CD14-positive monocyte (primary cell): ENCODE measurements around the gene PHF10. TPM values are rescaled to one million over a fixed set of nuclear protein-coding genes. Genes with fewer than 3 reads are reported as not detected.

Experiments used
- DNase-seq, 3 donors: peaks; one replicate each; pipeline ENCODE4 v3.0.0-alpha.2; 2011 to 2022
- H2AFZ ChIP-seq: 2 replicates; pipeline ENCODE4 v1.6.0; 2012; ENCODE audit warnings: mild to moderate bottlenecking, low read depth, low read length, inconsistent platforms; ENCODE audit not compliant: insufficient read depth, poor library complexity, severe bottlenecking
- H3K27ac ChIP-seq, 2 donors: 1 replicate in 1 of 2; 2 replicates in 1 of 2; pipeline ENCODE4 v1.5.1; 2012 to 2013; ENCODE audit warnings: low read length in 2 of 2, control low read depth in 1 of 2, inconsistent platforms in 1 of 2, low read depth in 1 of 2, mild to moderate bottlenecking in 1 of 2
- H3K27me3 ChIP-seq, 2 donors: one replicate each; pipeline versions ENCODE4 v1.6.0 to v1.6.1; 2011 to 2013; ENCODE audit warnings: low read length in 2 of 2; ENCODE audit not compliant: control insufficient read depth in 2 of 2, insufficient read depth in 2 of 2
- H3K36me3 ChIP-seq, 2 donors: replicated peaks in 1 of 2; 1 replicate in 1 of 2; 2 replicates in 1 of 2; pipeline versions ENCODE4 v1.5.1 to v1.6.1; 2012 to 2013; ENCODE audit warnings: low read length in 2 of 2, control low read depth in 1 of 2, inconsistent platforms in 1 of 2, mild to moderate bottlenecking in 1 of 2; ENCODE audit not compliant: insufficient read depth in 2 of 2, control insufficient read depth in 1 of 2
- H3K4me1 ChIP-seq, 2 donors: 1 replicate in 1 of 2; 2 replicates in 1 of 2; pipeline versions ENCODE4 v1.5.1 to v1.6.1; 2012 to 2013; ENCODE audit warnings: low read length in 2 of 2, control low read depth in 1 of 2, inconsistent platforms in 1 of 2, mild to moderate bottlenecking in 1 of 2, moderate library complexity in 1 of 2; ENCODE audit not compliant: insufficient read depth in 2 of 2, control insufficient read depth in 1 of 2
- H3K4me2 ChIP-seq: replicated peaks from 2 replicates; pipeline ENCODE3; 2012; ENCODE audit warnings: low read length, moderate library complexity, mild to moderate bottlenecking; ENCODE audit not compliant: poor library complexity, severe bottlenecking; ENCODE audit errors: extremely low read depth
- H3K4me3 ChIP-seq, 3 experiments: fragments of 200-600 bp in 1 of 3; sonication (generic) in 1 of 3; replicated peaks in 1 of 3; 1 replicate in 2 of 3; 2 replicates in 1 of 3; pipeline ENCODE4 v1.5.1; 2011 to 2013; ENCODE audit warnings: low read length in 3 of 3, mild to moderate bottlenecking in 3 of 3, control low read depth in 2 of 3, low read depth in 2 of 3, inconsistent platforms in 1 of 3, moderate library complexity in 1 of 3
- H3K79me2 ChIP-seq: 2 replicates; pipeline ENCODE4 v1.6.0; 2012; ENCODE audit warnings: mild to moderate bottlenecking, control low read depth, inconsistent platforms, low read length, moderate library complexity; ENCODE audit not compliant: insufficient read depth
- H3K9ac ChIP-seq: 2 replicates; pipeline ENCODE4 v1.6.0; 2017; ENCODE audit warnings: low read length, mild to moderate bottlenecking; ENCODE audit not compliant: insufficient read depth, poor library complexity, severe bottlenecking
- H3K9me3 ChIP-seq, 2 donors: replicated peaks in 1 of 2; 1 replicate in 1 of 2; 2 replicates in 1 of 2; pipeline versions ENCODE4 v1.5.1 to v1.6.1; 2012 to 2013; ENCODE audit warnings: low read length in 2 of 2, control low read depth in 1 of 2; ENCODE audit not compliant: control insufficient read depth in 1 of 2, insufficient read depth in 1 of 2
- H4K20me1 ChIP-seq: 2 replicates; pipeline ENCODE4 v1.6.0; 2012; ENCODE audit warnings: mild to moderate bottlenecking, low read length, control low read depth, moderate library complexity; ENCODE audit not compliant: insufficient read depth
- H3K27ac Mint-ChIP-seq, 7 donors: one replicate each; pipeline ENCODE4 v1.8.0; 2020; ENCODE audit warnings: mild to moderate bottlenecking in 7 of 7, mixed read lengths in 7 of 7, moderate library complexity in 6 of 7, inconsistent platforms in 2 of 7
- H3K27me3 Mint-ChIP-seq, 3 donors: one replicate each; pipeline ENCODE4 v1.8.0; 2021 to 2022; ENCODE audit warnings: low read depth in 3 of 3, mild to moderate bottlenecking in 3 of 3, mixed read lengths in 3 of 3, moderate library complexity in 3 of 3, inconsistent platforms in 1 of 3
- H3K36me3 Mint-ChIP-seq, 2 donors: one replicate each; pipeline ENCODE4 v1.8.0; 2020; ENCODE audit warnings: mixed read lengths in 2 of 2, inconsistent platforms in 1 of 2, mild to moderate bottlenecking in 1 of 2
- H3K4me1 Mint-ChIP-seq: one replicate; pipeline ENCODE4 v1.8.0; 2020; ENCODE audit warnings: mild to moderate bottlenecking, mixed read lengths
- H3K4me3 Mint-ChIP-seq, 2 donors: one replicate each; pipeline ENCODE4 v1.8.0; 2020; ENCODE audit warnings: mild to moderate bottlenecking in 2 of 2, mixed read lengths in 2 of 2, moderate library complexity in 1 of 2
- H3K9me3 Mint-ChIP-seq, 7 donors: one replicate each; pipeline ENCODE4 v1.8.0; 2020 to 2022; ENCODE audit warnings: mixed read lengths in 7 of 7, mild to moderate bottlenecking in 6 of 7, moderate library complexity in 6 of 7, inconsistent platforms in 2 of 7
- WGBS: methylation state at CpG from one replicate; pipeline ENCODE4 v1.1.5; 2013; ENCODE audit warnings: missing lambda C conversion rate; ENCODE audit not compliant: insufficient coverage; 5-methylcytosine and 5-hydroxymethylcytosine counted together
- intact Hi-C, 2 donors: fragments of 100-400 bp; cut with micrococcal nuclease; formaldehyde crosslinking; loops; one replicate each; pipeline versions ENCODE4 v1.15.0 to v1.15.1; 2023
- polyA plus RNA-seq, 3 donors: library from polyadenylated mRNA; depleted of rRNA in 1 of 3; unstranded in 2 of 3; stranded (reverse) in 1 of 3; fragments of 300-500 nt in 2 of 3; fragments of >200 nt in 1 of 3; fragmentation: Illumina TruSeq in 2 of 3; gene quantifications; 1 replicate in 2 of 3; 2 replicates in 1 of 3; pipeline ENCODE4 v1.2.3, GENCODE V29; 2012 to 2021
- TF ChIP-seq, protein P1 (sequence below): fragments of 200-600 bp; IDR thresholded peaks from one replicate; pipeline ENCODE4 v1.8.0; 2022; ENCODE audit warnings: antibody characterized with exemption, mild to moderate bottlenecking

The PHF10 gene
- polyA plus RNA-seq, 3 donors, result 7.3 to 31.0 (median 8.1) TPM

- Histone ChIP-seq H3K4me1 (peaks cover 32 to 43% of the 10 kb centered on the region in 2 donors), H3K27me3 (no peaks in the 10 kb centered on the region), H3K4me2 (peak overlapping the region; percentile 95), H3K36me3 (peaks cover 4 to 21% of the 10 kb centered on the region in 2 donors), H3K9me3 (no peaks in the 10 kb centered on the region), H3K27ac (peak overlapping the region; percentile 83 to 94), H3K4me3 (peak overlapping the region; percentile 63 to 95 (median 84)), H2AFZ (peak overlapping the region; percentile 98), H3K9ac (peak overlapping the region; percentile 96), H4K20me1 (peaks cover 13% of the 10 kb centered on the region), H3K79me2 (peaks cover 36% of the 10 kb centered on the region)
- H3K36me3 Mint-ChIP-seq, result peaks cover 9 to 15% of the 10 kb centered on the region in 2 donors
- no peaks in the 10 kb centered on the region for H3K27me3 Mint-ChIP-seq
- H3K4me1 Mint-ChIP-seq, result peaks cover 43% of the 10 kb centered on the region
- H3K4me3 Mint-ChIP-seq, result peak overlapping the region; percentile 88 to 92
- no peak for DNase-seq
- 6% methylated on average over 13 of the region's 22 CpGs for WGBS
- H3K27ac Mint-ChIP-seq, result peak overlapping the region; percentile 85 to 93 (median 87)
- intact Hi-C loops, result loop anchor here (2.0 to 10.0 kb wide), 6 partner anchors 20 to 849 kb away; partner anchors contain the start of genes DYNLT2 (in 2 of the 2), ERMARD (in 2 of the 2), PSMB1 (in 2 of the 2) and TBP (in 2 of the 2)
- TF ChIP-seq, protein P1, sequence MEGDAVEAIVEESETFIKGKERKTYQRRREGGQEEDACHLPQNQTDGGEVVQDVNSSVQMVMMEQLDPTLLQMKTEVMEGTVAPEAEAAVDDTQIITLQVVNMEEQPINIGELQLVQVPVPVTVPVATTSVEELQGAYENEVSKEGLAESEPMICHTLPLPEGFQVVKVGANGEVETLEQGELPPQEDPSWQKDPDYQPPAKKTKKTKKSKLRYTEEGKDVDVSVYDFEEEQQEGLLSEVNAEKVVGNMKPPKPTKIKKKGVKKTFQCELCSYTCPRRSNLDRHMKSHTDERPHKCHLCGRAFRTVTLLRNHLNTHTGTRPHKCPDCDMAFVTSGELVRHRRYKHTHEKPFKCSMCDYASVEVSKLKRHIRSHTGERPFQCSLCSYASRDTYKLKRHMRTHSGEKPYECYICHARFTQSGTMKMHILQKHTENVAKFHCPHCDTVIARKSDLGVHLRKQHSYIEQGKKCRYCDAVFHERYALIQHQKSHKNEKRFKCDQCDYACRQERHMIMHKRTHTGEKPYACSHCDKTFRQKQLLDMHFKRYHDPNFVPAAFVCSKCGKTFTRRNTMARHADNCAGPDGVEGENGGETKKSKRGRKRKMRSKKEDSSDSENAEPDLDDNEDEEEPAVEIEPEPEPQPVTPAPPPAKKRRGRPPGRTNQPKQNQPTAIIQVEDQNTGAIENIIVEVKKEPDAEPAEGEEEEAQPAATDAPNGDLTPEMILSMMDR, result no peak
- H3K9me3 Mint-ChIP-seq, result peaks cover 0 to 1% (median 0%) of the 10 kb centered on the region in 7 donors
These were observed 21.5 kb downstream of the PHF10 start for GRCh38 chr6:169702840-169703246.

GRCh38 chr6:169701954-169702839 lies 22.1 kb downstream of the PHF10 start, which contains the start of the genes C6orf120 and WDR27:
C6orf120 (plus strand) TSS chr6:169702126; CDS start chr6:169702460, 334 bp downstream.
WDR27 (minus strand) TSS chr6:169702029; CDS start chr6:169689005, 13,024 bp downstream.
- H3K36me3 Mint-ChIP-seq, result peaks cover 11 to 12% of the 10 kb centered on the region in 2 donors

More at GRCh38 chr6:169701954-169702839, 22.1 kb downstream of the PHF10 start, which contains the start of the genes C6orf120 and WDR27:
- under 1% methylated on average over 92 of the region's 92 CpGs for WGBS
- intact Hi-C loops, result loop anchor here (2.0 to 10.0 kb wide), 6 partner anchors 21 to 850 kb away; partner anchors contain the start of genes DYNLT2 (in 2 of the 2), ERMARD (in 2 of the 2), PSMB1 (in 2 of the 2) and TBP (in 2 of the 2)
- Histone ChIP-seq H3K27me3 (no peaks in the 10 kb centered on the region), H2AFZ (peak within 1 kb of the TSS; percentile 98), H3K36me3 (peaks cover 2 to 18% of the 10 kb centered on the region in 2 donors), H3K27ac (peak within 1 kb of the TSS; percentile 83 to 94), H3K4me2 (peak within 1 kb of the TSS; percentile 95), H3K4me1 (peaks cover 32 to 43% of the 10 kb centered on the region in 2 donors), H3K4me3 (peak within 1 kb of the TSS; percentile 63 to 95 (median 84)), H3K9me3 (peaks cover 0 to 4% of the 10 kb centered on the region in 2 donors), H3K9ac (peak within 1 kb of the TSS; percentile 96), H3K79me2 (peaks cover 36% of the 10 kb centered on the region), H4K20me1 (peaks cover 13% of the 10 kb centered on the region)
- TF ChIP-seq, protein P1, result no peak
- Mint-ChIP-seq H3K4me3 (peak within 1 kb of the TSS; percentile 92 to 94), H3K4me1 (peaks cover 43% of the 10 kb centered on the region), H3K27me3 (no peaks in the 10 kb centered on the region), H3K27ac (peak within 1 kb of the TSS; percentile 85 to 93 (median 89)), H3K9me3 (peaks cover 0 to 6% (median 2%) of the 10 kb centered on the region in 7 donors)
- peak; percentile 96 to 97 (median 96) for DNase-seq
